ENCODE data around the gene EHD4.

GRCh38 chr15:41913256-41913655 lies 59.1 kb downstream of the EHD4 start:
- TF ChIP-seq REST (tag by site-specific recombination; IDR thresholded peaks at IDR 0.05) (no peak), CTCF (tag by site-specific recombination; IDR thresholded peaks at IDR 0.05) (no peak), SETDB1 (IDR thresholded peaks at IDR 0.05; ENCODE audit: insufficient read length, low read length) (no peak), ZNF239 (tag by site-specific recombination; IDR thresholded peaks at IDR 0.05) (no peak), ZNF785 (tag by site-specific recombination; IDR thresholded peaks at IDR 0.05) (no peak), ZNF488 (tag by site-specific recombination; IDR thresholded peaks at IDR 0.05) (no peak), ZNF23 (tag by site-specific recombination; IDR thresholded peaks at IDR 0.05; ENCODE audit: borderline replicate concordance) (no peak), ZNF639 (tag by site-specific recombination; IDR thresholded peaks at IDR 0.05) (no peak), ZNF704 (tag by site-specific recombination; IDR thresholded peaks at IDR 0.05) (no peak), ZNF830 (tag by site-specific recombination; IDR thresholded peaks at IDR 0.05; ENCODE audit: low read depth) (no peak), ZBTB10 (tag by site-specific recombination; IDR thresholded peaks at IDR 0.05) (no peak), BCL6B (tag by site-specific recombination; IDR thresholded peaks at IDR 0.05) (no peak), ZNF274 (IDR thresholded peaks at IDR 0.05; ENCODE audit: low read length) (no peak), ZNF274 (tag by site-specific recombination; IDR thresholded peaks at IDR 0.05; ENCODE audit: borderline replicate concordance) (no peak), ZNF18 (tag by site-specific recombination; IDR thresholded peaks at IDR 0.05) (no peak)

Data from HEK293 (cell line).